Gastrocnemius medialis (tissue), 4 donors: ENCODE results near the gene MRPS12. TPM values are rescaled to one million over a fixed set of nuclear protein-coding genes. Genes with fewer than 3 reads are reported as not detected.
A peak's percentile ranks its signal among the peaks of the same experiment; 100 is the strongest.
"Not testable (repeated sequence)": the region's sequence is repeated elsewhere in the genome, so short reads cannot be mapped to it uniquely, and the experiment has no call there.

Source experiments
- ATAC-seq, 2 donors: fragments of 150-250 bp; one replicate each; pipeline ENCODE4 v1.9.1; 2016
- DNase-seq, 2 donors: peaks; one replicate each; pipeline ENCODE4 v3.0.0-alpha.2; 2019
- H3K27ac ChIP-seq, 4 donors: fragments of 200-600 bp; sonication (generic); 1 replicate in 1 of 4; 2 replicates in 3 of 4; pipeline ENCODE4 v1.5.1; 2016 to 2018; ENCODE audit warnings: mild to moderate bottlenecking in 2 of 4, moderate library complexity in 1 of 4
- H3K27me3 ChIP-seq, 3 donors: fragments of 200-600 bp; sonication (generic) in 2 of 3; 1 replicate in 1 of 3; 2 replicates in 2 of 3; pipeline versions ENCODE4 v1.5.1 to v1.6.0; 2016 to 2019; ENCODE audit warnings: mild to moderate bottlenecking in 1 of 3, moderate library complexity in 1 of 3
- H3K36me3 ChIP-seq, 2 donors: fragments of 200-600 bp; sonication (generic) in 1 of 2; one replicate each; pipeline ENCODE4 v1.5.1; 2017 to 2018
- H3K4me1 ChIP-seq, 2 donors: fragments of 200-600 bp; sonication (generic) in 1 of 2; one replicate each; pipeline ENCODE4 v1.5.1; 2016 to 2017; ENCODE audit warnings: mild to moderate bottlenecking in 2 of 2
- H3K4me3 ChIP-seq, 4 donors: fragments of 200-600 bp; sonication (generic) in 3 of 4; 1 replicate in 1 of 4; 2 replicates in 3 of 4; pipeline ENCODE4 v1.5.1; 2016 to 2019; ENCODE audit warnings: mild to moderate bottlenecking in 2 of 4
- H3K9me3 ChIP-seq, 3 donors: fragments of 200-600 bp; sonication (generic) in 2 of 3; 1 replicate in 1 of 3; 2 replicates in 2 of 3; pipeline ENCODE4 v1.5.1; 2016 to 2019
- POLR2A ChIP-seq, 2 donors: fragments of 450-650 bp; IDR thresholded peaks; one replicate each; pipeline ENCODE4 v1.6.1; 2017; ENCODE audit warnings: antibody characterized with exemption in 2 of 2, mild to moderate bottlenecking in 2 of 2, moderate library complexity in 2 of 2
- in situ Hi-C, 4 donors: fragments of 200-750 bp; cut with MboI; loops; one replicate each; pipeline versions ENCODE4 v1.15.0 to v1.8.0; 2017; ENCODE audit warnings: low sequenced_read_pairs in 4 of 4
- intact Hi-C: fragments of 100-400 bp; cut with DNase I; formaldehyde crosslinking; loops from one replicate; pipeline ENCODE4 v1.15.1; 2023; ENCODE audit warnings: low total_unique reads
- total RNA-seq, 4 donors: library from RNA; depleted of rRNA; stranded (reverse); fragments of >200 nt; gene quantifications; one replicate each; pipeline versions ENCODE4 v1.1.0 to v1.2.3, GENCODE V29; 2016
- TF ChIP-seq, protein P1 (sequence below), 5 experiments: fragments of 450-650 bp in 3 of 5; fragments of 200-600 bp in 2 of 5; sonication (generic) in 2 of 5; IDR thresholded peaks in 4 of 5; conservative IDR thresholded peaks in 1 of 5; 1 replicate in 4 of 5; 2 replicates in 1 of 5; pipeline ENCODE4 v1.5.1; 2016 to 2019; ENCODE audit warnings: antibody characterized with exemption in 5 of 5, mild to moderate bottlenecking in 3 of 5, moderate library complexity in 3 of 5

The MRPS12 gene
- 10 to 100 TPM; 20.0 to 49.8 (median 36.1) TPM for total RNA-seq

DNA sequence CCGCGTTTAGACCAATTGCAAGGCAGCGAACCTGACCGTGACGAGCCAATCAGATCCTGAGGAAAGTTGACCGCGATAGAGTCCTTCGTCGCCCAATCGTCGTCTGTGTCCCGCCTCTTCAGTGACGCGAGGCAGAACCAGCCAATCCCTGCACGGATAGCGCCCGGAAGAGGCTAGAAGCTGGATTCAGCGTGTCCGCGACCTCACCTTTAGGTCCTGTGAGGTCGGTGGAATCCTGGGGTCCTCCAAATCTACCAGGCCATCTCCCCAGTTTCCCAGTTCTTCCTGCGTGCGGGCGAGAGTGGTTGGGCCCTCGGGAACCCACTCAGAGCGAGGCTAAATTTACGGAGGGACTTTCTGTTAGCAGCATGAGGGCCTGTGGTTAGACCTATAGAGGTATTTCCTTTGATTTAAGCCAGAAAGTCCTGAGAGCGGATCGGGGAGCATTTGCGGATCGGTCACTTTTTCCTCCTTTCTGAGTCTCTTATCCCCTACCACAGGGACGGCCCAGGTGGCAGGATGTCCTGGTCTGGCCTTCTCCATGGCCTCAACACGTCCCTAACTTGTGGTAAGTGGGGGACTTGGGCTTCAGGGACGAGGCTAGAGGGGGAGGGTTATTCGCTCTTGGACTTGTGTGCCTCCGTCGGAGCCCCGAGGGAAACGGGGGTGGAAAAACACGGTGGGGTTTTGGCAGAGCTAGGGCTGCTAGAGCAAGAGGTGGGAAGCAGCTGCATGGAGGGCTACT is at the start of gene MRPS12:
TSS of gene MRPS12 (plus strand) at position 169 of the 745 bp plus-strand sequence. CDS start at position 520, 351 bp downstream.
- in situ Hi-C loops (no loop called here), intact Hi-C loops (loop anchor here (1.0 to 5.0 kb wide), 5 partner anchors 32 to 595 kb away; partner anchors contain the start of genes ECH1, FAM98C, NFKBIB and SIRT2)
- Histone ChIP-seq H3K27me3 (no peaks in the 10 kb centered on the region), H3K27ac (peak within 1 kb of the TSS; percentile 81 to 94 (median 88)), H3K4me1 (peaks cover 14 to 17% of the 10 kb centered on the region in 2 donors), H3K4me3 (peak within 1 kb of the TSS; percentile 64 to 86 (median 76)), H3K36me3 (peaks cover 0 to 10% of the 10 kb centered on the region in 2 donors), H3K9me3 (no peaks in the 10 kb centered on the region)
- ATAC-seq (peak; percentile 99), DNase-seq (peak; percentile 98 to 99)
- TF ChIP-seq, protein P1, sequence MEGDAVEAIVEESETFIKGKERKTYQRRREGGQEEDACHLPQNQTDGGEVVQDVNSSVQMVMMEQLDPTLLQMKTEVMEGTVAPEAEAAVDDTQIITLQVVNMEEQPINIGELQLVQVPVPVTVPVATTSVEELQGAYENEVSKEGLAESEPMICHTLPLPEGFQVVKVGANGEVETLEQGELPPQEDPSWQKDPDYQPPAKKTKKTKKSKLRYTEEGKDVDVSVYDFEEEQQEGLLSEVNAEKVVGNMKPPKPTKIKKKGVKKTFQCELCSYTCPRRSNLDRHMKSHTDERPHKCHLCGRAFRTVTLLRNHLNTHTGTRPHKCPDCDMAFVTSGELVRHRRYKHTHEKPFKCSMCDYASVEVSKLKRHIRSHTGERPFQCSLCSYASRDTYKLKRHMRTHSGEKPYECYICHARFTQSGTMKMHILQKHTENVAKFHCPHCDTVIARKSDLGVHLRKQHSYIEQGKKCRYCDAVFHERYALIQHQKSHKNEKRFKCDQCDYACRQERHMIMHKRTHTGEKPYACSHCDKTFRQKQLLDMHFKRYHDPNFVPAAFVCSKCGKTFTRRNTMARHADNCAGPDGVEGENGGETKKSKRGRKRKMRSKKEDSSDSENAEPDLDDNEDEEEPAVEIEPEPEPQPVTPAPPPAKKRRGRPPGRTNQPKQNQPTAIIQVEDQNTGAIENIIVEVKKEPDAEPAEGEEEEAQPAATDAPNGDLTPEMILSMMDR (IDR thresholded peaks at IDR 0.05 in 4 of 5, conservative IDR thresholded peaks at IDR 0.05 in 1 of 5) = no peak
- peak; percentile 35 to 71 for TF ChIP-seq POLR2A (IDR thresholded peaks at IDR 0.05)

GRCh38 chr19:38883286-38883685 is 47.5 kb upstream of the MRPS12 start:
- Histone ChIP-seq H3K27me3 (no peaks in the 10 kb centered on the region), H3K36me3 (peaks cover 0 to 50% of the 10 kb centered on the region in 2 donors), H3K4me3 (no peak overlapping the region), H3K27ac (no peak overlapping the region), H3K9me3 (no peaks in the 10 kb centered on the region), H3K4me1 (peaks cover 9 to 17% of the 10 kb centered on the region in 2 donors)
- TF ChIP-seq, protein P1 (IDR thresholded peaks at IDR 0.05 in 4 of 5, conservative IDR thresholded peaks at IDR 0.05 in 1 of 5) = no peak
- no peak for TF ChIP-seq POLR2A (IDR thresholded peaks at IDR 0.05)
- DNase-seq (no peak), ATAC-seq (no peak)
- in situ Hi-C loops = no loop called here
- intact Hi-C loops = no loop called here

- H3K27ac ChIP-seq = peak overlapping the region in 3 of 4 donors; percentile 78 to 96 (median 85)
- H3K9me3 ChIP-seq, intact Hi-C loops: not testable (repeated sequence)
Measured at GRCh38 chr19:38884691-38885090, 46.1 kb upstream of the MRPS12 start.

DNA sequence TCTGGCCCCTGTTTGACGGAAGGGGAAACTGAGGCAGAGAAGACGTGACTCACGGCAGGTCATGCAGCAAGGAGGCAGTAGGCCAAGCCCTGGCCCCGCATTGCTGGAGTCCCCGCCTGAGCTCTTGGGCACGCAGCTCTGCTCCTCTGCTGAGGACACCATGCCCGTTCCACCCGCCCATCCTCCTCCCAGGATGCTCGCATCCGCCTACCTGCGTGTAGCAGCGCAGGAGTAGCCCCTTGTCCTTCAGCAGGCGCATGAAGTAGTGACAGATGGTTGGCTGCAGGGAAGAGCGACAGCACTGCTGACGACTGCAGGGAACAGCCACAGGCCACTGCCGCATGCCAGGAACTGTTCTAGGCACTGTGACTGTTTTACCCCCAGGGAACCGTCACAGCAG is 41.9 kb upstream of the MRPS12 start:
- in situ Hi-C loops = no loop called here
- Histone ChIP-seq H3K27me3 (no peaks in the 10 kb centered on the region), H3K36me3 (peaks cover 0 to 28% of the 10 kb centered on the region in 2 donors), H3K27ac (peak overlapping the region in 3 of 4 donors; percentile 85 to 96 (median 90)), H3K9me3 (no peaks in the 10 kb centered on the region), H3K4me3 (no peak overlapping the region), H3K4me1 (peaks cover 41 to 60% of the 10 kb centered on the region in 2 donors)
- intact Hi-C loops = no loop called here
- TF ChIP-seq, protein P1 (IDR thresholded peaks at IDR 0.05 in 4 of 5, conservative IDR thresholded peaks at IDR 0.05 in 1 of 5) = no peak
- TF ChIP-seq POLR2A (IDR thresholded peaks at IDR 0.05) = no peak
- ATAC-seq (no peak), DNase-seq (no peak)

More at GRCh38 chr19:38884691-38885090, 46.1 kb upstream of the MRPS12 start:
- in situ Hi-C loops, DNase-seq, H3K27me3 ChIP-seq, H3K4me3 ChIP-seq, ATAC-seq: not testable (repeated sequence)
- Histone ChIP-seq H3K4me1 (peaks cover 9 to 20% of the 10 kb centered on the region in 2 donors), H3K36me3 (peaks cover 0 to 55% of the 10 kb centered on the region in 2 donors)

GRCh38 chr19:38889803-38890202 is 40.9 kb upstream of the MRPS12 start:
- Histone ChIP-seq H3K36me3 (peaks cover 0 to 28% of the 10 kb centered on the region in 2 donors), H3K9me3 (no peaks in the 10 kb centered on the region), H3K27ac (peak overlapping the region; percentile 85 to 96 (median 88)), H3K27me3 (no peaks in the 10 kb centered on the region), H3K4me3 (no peak overlapping the region), H3K4me1 (peaks cover 44 to 67% of the 10 kb centered on the region in 2 donors)
- TF ChIP-seq, protein P1 (IDR thresholded peaks at IDR 0.05 in 4 of 5, conservative IDR thresholded peaks at IDR 0.05 in 1 of 5) = no peak
- TF ChIP-seq POLR2A (IDR thresholded peaks at IDR 0.05) = no peak
- in situ Hi-C loops (loop anchor here in 1 of 4 donors (10.0 kb wide), 1 partner anchor 45 kb away; the partner anchor contains the start of gene HNRNPL), intact Hi-C loops (loop anchor here (2.0 to 10.0 kb wide), 3 partner anchors 59 to 715 kb away; partner anchors contain the start of gene ECH1)
- DNase-seq = no peak
- no peak for ATAC-seq
